Astrocyte of the cerebellum (primary cell): ENCODE results near the gene MSMB.
A peak's percentile ranks its signal among the peaks of the same experiment; 100 is the strongest.
"Not testable (repeated sequence)": the region's sequence is repeated elsewhere in the genome, so short reads cannot be mapped to it uniquely, and the experiment has no call there.

Experiments used
- DNase-seq: peaks from one replicate; pipeline ENCODE4 v3.0.0-alpha.2; 2011; ENCODE audit warnings: low read depth
- H3K4me3 ChIP-seq: 2 replicates; pipeline ENCODE4 v1.5.1; 2011; ENCODE audit warnings: mild to moderate bottlenecking, low read depth, low read length, moderate library complexity
- in situ Hi-C: cut with HindIII; loops from 2 replicates; pipeline ENCODE4 v1.10.0; 2017; ENCODE audit warnings: low sequenced_read_pairs
- TF ChIP-seq, protein P1 (sequence below): IDR thresholded peaks from 2 replicates; pipeline ENCODE4 v1.5.1; 2012; ENCODE audit warnings: low read length, low read depth, moderate library complexity, mild to moderate bottlenecking; ENCODE audit errors: missing control alignments

Gene MSMB

DNA sequence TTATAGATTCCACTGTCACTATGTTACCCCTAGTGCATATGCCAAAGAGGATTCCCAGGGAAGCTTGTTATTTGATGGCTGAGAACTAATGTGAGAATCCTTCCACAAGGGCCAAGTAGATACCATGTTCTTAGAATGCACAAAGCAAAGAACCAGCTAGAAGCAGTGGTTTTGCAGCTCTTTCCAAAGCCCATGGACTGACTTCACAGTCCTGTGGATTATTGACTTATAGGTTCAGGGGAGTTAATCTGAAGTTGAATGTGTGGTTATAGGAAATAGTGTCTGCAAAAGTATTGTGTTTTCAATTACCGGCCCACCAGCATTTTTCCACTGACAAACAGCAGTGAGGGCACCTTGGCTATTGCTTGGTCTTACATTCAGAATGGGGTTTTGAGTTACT lies 45.5 kb downstream of the MSMB start:
- no peak for DNase-seq
- in situ Hi-C loops = no loop called here
- TF ChIP-seq, protein P1, sequence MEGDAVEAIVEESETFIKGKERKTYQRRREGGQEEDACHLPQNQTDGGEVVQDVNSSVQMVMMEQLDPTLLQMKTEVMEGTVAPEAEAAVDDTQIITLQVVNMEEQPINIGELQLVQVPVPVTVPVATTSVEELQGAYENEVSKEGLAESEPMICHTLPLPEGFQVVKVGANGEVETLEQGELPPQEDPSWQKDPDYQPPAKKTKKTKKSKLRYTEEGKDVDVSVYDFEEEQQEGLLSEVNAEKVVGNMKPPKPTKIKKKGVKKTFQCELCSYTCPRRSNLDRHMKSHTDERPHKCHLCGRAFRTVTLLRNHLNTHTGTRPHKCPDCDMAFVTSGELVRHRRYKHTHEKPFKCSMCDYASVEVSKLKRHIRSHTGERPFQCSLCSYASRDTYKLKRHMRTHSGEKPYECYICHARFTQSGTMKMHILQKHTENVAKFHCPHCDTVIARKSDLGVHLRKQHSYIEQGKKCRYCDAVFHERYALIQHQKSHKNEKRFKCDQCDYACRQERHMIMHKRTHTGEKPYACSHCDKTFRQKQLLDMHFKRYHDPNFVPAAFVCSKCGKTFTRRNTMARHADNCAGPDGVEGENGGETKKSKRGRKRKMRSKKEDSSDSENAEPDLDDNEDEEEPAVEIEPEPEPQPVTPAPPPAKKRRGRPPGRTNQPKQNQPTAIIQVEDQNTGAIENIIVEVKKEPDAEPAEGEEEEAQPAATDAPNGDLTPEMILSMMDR = no peak

DNA sequence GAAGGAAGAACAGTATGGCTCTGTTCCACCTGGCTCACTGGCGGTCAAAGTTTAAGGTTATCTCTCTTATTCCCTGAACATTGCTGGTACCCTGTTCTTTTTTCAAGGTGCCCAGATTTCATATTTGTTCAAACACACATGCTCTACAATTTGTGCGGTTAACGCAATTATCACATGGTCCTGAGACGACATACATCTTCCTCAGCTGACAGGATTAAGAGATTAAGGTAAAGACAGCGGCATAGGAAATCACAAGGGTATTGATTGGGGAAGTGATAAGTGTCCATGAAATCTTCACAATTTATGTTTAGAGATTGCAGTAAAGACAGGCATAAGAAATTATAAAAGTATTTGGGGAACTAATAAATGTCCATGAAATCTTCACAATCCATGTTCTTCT lies 46.1 kb downstream of the MSMB start:
- in situ Hi-C loops, H3K4me3 ChIP-seq, DNase-seq: not testable (repeated sequence)

More for the DNA sequence above, 45.5 kb downstream of the MSMB start:
- H3K4me3 ChIP-seq = no peak overlapping the region

DNA sequence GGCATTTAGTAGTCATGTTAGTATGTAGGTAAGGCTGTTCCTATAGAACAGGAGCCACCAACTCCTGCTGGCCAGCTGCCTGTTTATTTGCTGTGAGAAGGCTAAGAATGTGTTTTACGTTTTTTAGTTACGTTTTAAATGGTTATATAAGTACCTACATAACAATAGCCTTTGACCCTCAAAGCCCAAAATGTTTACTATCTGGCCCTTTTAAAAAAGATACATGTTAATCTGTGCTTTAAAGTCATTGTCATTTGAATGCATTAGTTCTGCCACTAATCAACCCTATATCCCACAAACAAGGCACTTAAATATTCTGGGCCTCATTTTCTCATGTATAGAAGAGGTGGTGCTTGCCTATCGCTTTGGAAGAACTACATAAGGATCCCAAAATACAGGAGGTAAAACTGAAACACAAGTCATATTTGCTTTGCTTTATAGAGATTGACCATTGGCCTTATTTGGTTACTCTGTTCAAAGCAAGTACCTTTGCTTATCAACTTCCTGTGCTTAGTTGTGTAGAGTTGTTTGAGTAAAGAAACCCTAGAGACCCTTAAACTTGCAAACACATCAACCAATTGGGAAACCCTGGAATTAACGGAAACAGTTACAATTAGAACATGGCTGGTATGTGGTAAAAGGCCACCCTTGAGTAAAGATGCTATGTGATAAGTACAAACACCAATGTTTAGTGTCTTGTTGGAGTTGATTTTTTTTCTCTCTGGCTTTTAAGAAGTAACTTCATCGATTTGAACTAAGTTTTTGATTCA lies 47.9 kb downstream of the MSMB start:
- TF ChIP-seq, protein P1 = no peak
- in situ Hi-C loops = no loop called here
- H3K4me3 ChIP-seq = no peak overlapping the region
- DNase-seq = no peak

DNA sequence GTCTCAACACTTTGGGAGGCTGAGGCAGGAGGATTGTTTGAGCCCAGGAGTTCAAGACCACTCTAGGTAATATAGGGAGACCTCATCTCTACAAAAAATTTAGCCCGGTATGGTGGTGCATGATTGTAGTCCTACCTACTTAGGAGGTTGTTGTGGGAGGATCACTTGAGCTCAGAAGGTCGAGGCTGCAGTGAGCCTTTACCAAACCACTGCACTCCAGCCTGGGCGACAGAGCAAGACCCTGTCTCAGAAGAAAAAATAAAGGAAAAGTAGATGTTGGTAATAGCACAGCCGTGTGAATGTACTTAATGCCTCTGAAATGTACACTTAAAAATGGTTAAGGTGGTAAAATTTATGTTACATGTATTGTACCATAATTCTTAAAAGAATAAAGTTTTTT lies 48.5 kb downstream of the MSMB start:
- DNase-seq = no peak
- no peak overlapping the region for H3K4me3 ChIP-seq
- in situ Hi-C loops = no loop called here
- TF ChIP-seq, protein P1 = no peak

DNA sequence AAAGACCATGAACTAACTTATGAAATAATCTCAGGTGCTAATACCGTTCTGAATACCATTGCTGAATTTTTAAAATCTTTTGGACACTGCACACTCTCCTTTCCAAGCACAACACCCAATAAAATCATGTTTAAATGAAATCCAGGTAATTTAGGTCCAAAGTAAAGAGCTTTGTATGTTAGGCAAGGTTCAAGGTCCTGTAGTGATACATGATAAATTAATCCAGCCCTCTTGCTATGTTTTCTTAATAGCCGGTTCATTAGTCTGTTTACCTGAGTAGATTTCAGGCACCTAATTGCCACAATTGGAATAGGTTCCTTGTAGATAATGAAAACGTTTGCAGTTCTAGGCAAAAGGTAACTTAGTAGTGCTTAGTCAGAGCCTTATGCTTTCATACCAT lies 60.5 kb downstream of the MSMB start:
- in situ Hi-C loops, DNase-seq, H3K4me3 ChIP-seq: not testable (repeated sequence)

DNA sequence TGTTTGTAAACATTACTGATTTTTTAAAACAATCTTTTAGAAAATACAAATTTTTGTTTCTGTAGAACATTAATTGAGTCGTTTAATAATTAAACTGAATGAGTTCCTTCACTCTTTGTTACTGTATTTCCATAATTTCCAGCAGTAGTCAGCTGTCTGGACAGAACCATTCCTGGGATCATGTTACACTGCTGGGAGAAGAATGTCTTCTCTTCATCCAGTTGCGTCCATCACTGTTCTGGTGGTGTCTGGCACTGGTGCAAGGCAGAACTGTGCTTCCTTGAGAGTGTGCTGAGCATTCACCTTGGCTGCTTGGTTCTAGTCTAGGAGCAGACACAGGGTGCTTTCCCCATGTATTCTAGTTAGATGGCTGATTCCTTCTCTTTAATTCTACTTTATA lies 61.6 kb downstream of the MSMB start:
- in situ Hi-C loops, DNase-seq: not testable (repeated sequence)

DNA sequence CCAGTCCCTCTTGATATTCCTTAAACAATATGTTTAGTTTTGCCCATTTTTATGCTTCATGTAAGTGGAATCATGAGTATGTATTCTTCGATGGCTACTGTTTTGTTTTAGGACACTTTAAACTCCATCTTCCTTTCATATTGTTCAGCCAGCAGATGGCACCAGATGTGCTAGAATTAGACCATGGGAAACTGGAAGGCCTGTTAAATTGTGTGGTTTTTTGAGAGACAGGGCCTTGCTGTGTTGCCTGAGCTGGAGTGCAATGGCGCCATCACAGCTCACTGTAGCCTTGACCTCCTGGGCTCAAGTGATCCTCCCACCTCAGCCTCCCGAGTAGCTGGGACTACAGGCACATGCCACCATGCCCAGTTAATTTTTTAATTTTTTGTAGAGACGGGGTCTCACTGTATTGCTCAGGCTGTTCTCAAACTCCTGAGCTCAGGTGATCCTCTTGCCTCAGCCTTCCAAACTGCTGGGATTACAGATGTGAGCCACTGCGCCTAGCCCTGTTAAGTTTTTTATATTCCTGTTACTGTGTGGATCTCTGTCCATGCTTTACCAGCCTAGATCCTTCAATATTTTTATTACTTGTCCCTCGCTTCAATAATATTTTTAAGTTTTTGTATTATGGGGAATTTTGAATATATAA lies 62.4 kb downstream of the MSMB start:
- TF ChIP-seq, protein P1 = peak; percentile 22
- DNase-seq = peak; percentile 33
- in situ Hi-C loops, H3K4me3 ChIP-seq: not testable (repeated sequence)

More for the DNA sequence above, 61.6 kb downstream of the MSMB start:
- not testable (repeated sequence) for H3K4me3 ChIP-seq
